Mammary microvascular endothelial cell (primary cell): ENCODE results near the gene HAGH. TPM values are rescaled to one million over a fixed set of nuclear protein-coding genes. Genes with fewer than 3 reads are reported as not detected.

Experiments used
- total RNA-seq: library from RNA; depleted of rRNA; stranded (reverse); fragments of >200 nt; gene quantifications from 2 replicates; pipeline ENCODE4 v1.2.3, GENCODE V29; 2015

HAGH gene
- total RNA-seq, result 106 and 119 TPM in 2 replicates

DNA sequence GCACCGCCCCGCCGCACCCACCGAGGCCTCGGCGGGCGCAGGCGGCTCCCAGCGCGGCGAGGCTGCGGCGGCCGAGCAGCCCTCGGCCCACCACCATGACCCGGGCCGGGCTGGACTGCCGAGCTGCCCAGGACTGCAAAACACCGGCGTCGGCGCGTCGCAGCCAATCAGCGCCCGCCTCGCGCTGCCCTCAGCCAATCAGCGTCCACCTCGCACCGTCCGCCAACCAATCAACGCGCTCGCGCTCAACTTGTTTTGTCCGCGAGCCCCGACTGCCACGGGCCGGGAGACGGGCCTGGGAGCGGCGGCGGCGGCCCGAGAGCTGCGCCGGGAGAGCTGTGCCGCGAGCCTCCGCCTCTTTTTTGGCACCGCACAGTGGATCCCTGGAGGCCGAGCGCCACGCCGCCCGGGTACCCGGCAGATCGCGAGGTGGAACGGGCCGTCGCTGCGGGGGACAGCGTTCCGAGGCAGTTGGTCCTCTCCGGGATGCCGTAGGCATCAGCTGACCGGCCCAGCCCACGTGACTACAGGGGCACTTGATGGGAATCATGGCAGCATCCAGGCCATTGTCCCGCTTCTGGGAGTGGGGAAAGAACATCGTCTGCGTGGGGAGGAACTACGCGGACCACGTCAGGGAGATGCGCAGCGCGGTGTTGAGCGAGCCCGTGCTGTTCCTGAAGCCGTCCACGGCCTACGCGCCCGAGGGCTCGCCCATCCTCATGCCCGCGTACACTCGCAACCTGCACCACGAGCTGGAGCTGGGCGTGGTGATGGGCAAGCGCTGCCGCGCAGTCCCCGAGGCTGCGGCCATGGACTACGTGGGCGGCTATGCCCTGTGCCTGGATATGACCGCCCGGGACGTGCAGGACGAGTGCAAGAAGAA is at the start of gene HAGH, which contains the start of gene FAHD1:
Gene HAGH (minus strand): TSS at position 135 of the 883 bp plus-strand sequence. CDS start 38 bp downstream, at position 97.
Gene FAHD1 (plus strand): TSS at position 516 of the 883 bp plus-strand sequence. CDS start 33 bp downstream, at position 549.

DNA sequence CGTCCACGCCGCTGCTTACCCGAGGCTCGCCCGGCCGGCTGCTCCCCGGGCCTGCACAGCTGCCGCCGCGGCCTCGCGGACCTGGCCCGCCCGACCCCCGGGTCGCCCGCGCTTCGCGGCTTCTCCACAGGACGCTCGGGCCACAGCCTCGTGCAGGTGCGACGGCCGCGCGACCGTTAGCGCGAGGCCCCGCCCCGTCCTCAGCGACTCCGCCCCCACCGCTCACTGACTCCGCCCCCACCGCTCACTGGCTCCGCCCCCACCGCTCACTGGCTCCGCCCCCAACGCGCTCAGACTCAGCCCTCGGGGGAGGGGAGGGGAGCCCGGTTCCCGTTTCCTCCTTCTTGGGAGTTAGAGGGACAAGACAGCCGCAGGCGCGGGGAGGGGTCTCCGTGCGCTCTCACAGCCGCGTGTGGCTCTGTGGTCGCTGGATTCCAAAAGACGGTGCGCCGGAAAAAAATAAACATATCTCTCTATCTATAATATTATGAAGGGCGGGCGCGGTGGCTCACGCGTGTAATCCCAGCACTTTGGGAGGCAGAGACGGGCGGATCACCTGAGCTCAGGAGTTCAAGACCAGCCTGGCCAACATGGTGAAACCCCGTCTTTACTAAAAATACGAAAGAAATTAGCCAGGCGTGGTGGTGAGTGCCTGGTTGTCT is 45.5 kb upstream of the HAGH start, which contains the start of gene MEIOB:
Gene MEIOB (minus strand): TSS at position 191 of the 662 bp plus-strand sequence. CDS start 3,989 bp downstream, outside the sequence.

DNA sequence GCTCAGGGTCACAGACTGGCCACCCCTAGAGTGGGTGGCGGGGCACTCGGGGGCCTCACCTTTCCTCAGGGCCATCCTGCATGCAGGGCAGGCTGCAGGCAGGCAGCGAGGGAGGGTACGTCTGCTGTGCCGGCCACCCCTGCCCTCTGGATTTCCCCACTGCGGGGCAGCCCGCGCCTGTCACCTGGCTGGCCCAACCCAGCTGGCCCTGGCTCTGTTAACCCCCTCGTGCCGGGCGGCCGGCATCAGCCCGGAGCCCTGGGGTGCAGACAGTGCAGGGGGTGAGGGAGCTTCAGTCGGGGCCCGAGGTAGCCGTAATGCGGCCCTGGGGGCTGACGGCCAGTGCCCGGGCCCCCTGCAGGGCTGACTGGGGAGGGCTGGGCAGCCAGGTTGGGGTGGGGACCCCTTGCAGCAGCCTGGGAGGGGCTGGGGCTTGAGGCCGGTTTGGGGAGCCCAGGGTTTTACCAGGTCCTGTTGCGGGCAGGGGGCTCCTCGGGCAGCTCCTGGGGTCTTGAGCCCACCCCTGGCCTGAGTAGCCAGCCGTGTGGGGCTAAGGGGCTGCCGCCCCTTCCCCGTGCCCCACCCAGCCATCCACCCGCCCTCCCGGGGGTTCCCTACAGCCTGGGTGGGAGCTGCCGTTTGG is 32.9 kb downstream of the HAGH start, which contains the start of gene IGFALS:
Gene IGFALS (minus strand): TSS at position 128 of the 643 bp plus-strand sequence. CDS start 53 bp downstream, at position 75.

GRCh38 chr16:1782408-1783264 is 44.0 kb downstream of the HAGH start, which contains the start of the genes NUBP2 and SPSB3:
Gene NUBP2, plus strand, starts transcription at chr16:1782960. Its CDS starts 61 bp downstream, at chr16:1783021.
Gene SPSB3, minus strand, starts transcription at chr16:1782571. Its CDS starts 1,088 bp downstream, at chr16:1781483.

GRCh38 chr16:1772908-1773702 is 53.5 kb downstream of the HAGH start, which contains the start of gene MRPS34:
Gene MRPS34, minus strand, starts transcription at chr16:1773134. Its CDS starts 15 bp downstream, at chr16:1773119.

GRCh38 chr16:1772362-1772907 is 54.2 kb downstream of the HAGH start, which contains the start of gene EME2:
Gene EME2, plus strand, starts transcription at chr16:1772810. Its CDS starts 418 bp downstream, at chr16:1773228.

DNA sequence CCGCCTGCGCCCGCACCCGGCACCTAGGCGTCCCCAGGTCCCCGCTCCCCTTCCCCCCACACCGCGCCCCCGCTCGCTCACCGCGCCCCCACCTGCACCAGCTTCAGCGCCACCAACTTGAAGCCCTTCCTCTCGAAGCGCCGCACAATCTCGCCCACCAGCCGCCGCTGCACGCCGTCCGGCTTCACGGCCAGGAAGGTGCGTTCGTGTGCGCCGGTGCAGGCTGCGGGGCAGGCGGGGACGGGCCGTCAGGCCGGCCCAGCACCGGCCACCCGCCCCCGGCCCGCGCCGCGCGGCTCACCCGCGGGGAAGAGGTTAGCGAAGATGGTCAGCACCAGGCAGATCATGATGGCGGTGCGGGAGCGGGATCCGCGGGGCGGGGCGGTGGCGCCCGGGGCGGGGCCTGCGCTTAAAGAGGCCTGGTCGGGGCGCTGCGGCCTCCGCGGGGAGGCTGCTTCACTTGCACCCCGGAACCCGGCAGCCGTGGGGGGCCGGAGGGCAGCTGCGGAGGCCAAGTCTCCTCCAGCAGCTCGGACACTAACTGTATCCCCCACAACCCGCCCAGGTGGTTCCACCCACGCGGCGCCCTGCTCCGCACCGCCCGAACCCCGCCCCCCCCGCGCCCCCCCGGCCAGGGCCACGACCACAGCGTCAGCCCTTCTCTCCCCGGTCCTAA is 55.3 kb downstream of the HAGH start, which contains the start of gene NME3:
Gene NME3 (minus strand): TSS at position 356 of the 676 bp plus-strand sequence. CDS start 9 bp downstream, at position 347.

Other genes with a start within 250 kb of the HAGH start
- 12.8 and 13.0 TPM in 2 replicates for gene IFT140, start 214.8 kb downstream of the HAGH start, total RNA-seq
- gene CRAMP1, start 214.5 kb downstream of the HAGH start, total RNA-seq, result 7.7 and 10.7 TPM in 2 replicates
- 82.3 and 108 TPM in 2 replicates for gene JPT2, start 148.5 kb downstream of the HAGH start, total RNA-seq
- gene MAPK8IP3, start 120.6 kb downstream of the HAGH start, total RNA-seq, result 18.6 and 20.5 TPM in 2 replicates
- 61.8 and 63.7 TPM in 2 replicates for gene NME3, start 55.3 kb downstream of the HAGH start, total RNA-seq
- 2.8 and 4.3 TPM in 2 replicates for gene EME2, start 54.0 kb downstream of the HAGH start, total RNA-seq
- gene MRPS34, start 53.7 kb downstream of the HAGH start, total RNA-seq, result 150 and 160 TPM in 2 replicates
- 36.9 and 43.6 TPM in 2 replicates for gene SPSB3, start 44.3 kb downstream of the HAGH start, total RNA-seq
- gene NUBP2, start 43.9 kb downstream of the HAGH start, total RNA-seq, result 118 and 164 TPM in 2 replicates
- not detected in 2 replicates for gene IGFALS, start 33.1 kb downstream of the HAGH start, total RNA-seq
- 70.9 and 86.8 TPM in 2 replicates for gene FAHD1, start 381 bp upstream of the HAGH start, total RNA-seq
- not detected in 2 replicates for gene MEIOB, start 45.3 kb upstream of the HAGH start, total RNA-seq
- gene HS3ST6, start 91.6 kb upstream of the HAGH start, total RNA-seq, result not detected in 2 replicates
- gene MSRB1, start 116.4 kb upstream of the HAGH start, total RNA-seq, result 10.1 and 13.7 TPM in 2 replicates
- not detected in 2 replicates for gene RPL3L, start 127.9 kb upstream of the HAGH start, total RNA-seq
- 312 and 315 TPM in 2 replicates for gene NDUFB10, start 132.7 kb upstream of the HAGH start, total RNA-seq
- 2,922 and 2,947 TPM in 2 replicates for gene RPS2, start 138.0 kb upstream of the HAGH start, total RNA-seq
- not detected in 2 replicates for gene RNF151, start 140.0 kb upstream of the HAGH start, total RNA-seq
- 79.4 and 104 TPM in 2 replicates for gene TBL3, start 145.2 kb upstream of the HAGH start, total RNA-seq
- gene NOXO1, start 154.6 kb upstream of the HAGH start, total RNA-seq, result 1.00 TPM in 1 of 2 replicates, not detected in the other
- gene GFER, start 157.4 kb upstream of the HAGH start, total RNA-seq, result 15.4 and 15.9 TPM in 2 replicates
- 0.25 and 0.87 TPM in 2 replicates for gene SYNGR3, start 163.1 kb upstream of the HAGH start, total RNA-seq
- 55.6 and 61.8 TPM in 2 replicates for gene ZNF598, start 183.0 kb upstream of the HAGH start, total RNA-seq
- 2.5 and 3.1 TPM in 2 replicates for gene NPW, start 193.0 kb upstream of the HAGH start, total RNA-seq
- 236 and 238 TPM in 2 replicates for gene NHERF2, start 200.1 kb upstream of the HAGH start, total RNA-seq
- gene NTHL1, start 221.0 kb upstream of the HAGH start, total RNA-seq, result 45.7 and 53.0 TPM in 2 replicates
- gene TSC2, start 221.2 kb upstream of the HAGH start, total RNA-seq, result 35.2 and 36.0 TPM in 2 replicates